ENCODE measurements around the gene RNASE12. TPM values are rescaled to one million over a fixed set of nuclear protein-coding genes. Genes with fewer than 3 reads are reported as not detected.

RNASE12 gene
- total and polyA plus RNA-seq, 9 of the 15 experiments (the other 6 are each of a cell fraction or from before 2014, with no cell fraction given): 0.24 TPM; not detected in 8

GRCh38 chr14:20597108-20597507, 5.9 kb upstream of the RNASE12 start:
- BruUV-seq (replicated peaks): no TSS peak
- no peak overlapping the region for H3K27ac ChIP-seq (ENCODE audit: extremely low read depth, low read depth, low read length)

More at GRCh38 chr14:20597108-20597507, 5.9 kb upstream of the RNASE12 start:
- Histone ChIP-seq H4K20me1 (replicated peaks; ENCODE audit: control insufficient read depth, insufficient read depth, low read length) (no peaks in the 10 kb centered on the region), H3K9ac (ENCODE audit: insufficient read depth in 1 of 2, low read depth in 2 of 2, low read length in 2 of 2) (no peak overlapping the region), H3K4me3 (no peak overlapping the region), H3K4me1 (replicated peaks in 1 of 2; ENCODE audit: control insufficient read depth in 2 of 2, insufficient read depth in 2 of 2, low read length in 2 of 2) (peaks cover 0 to 11% of the 10 kb centered on the region in 2 experiments; a peak in 3 of 5 replicates), H3K9me3 (replicated peaks; ENCODE audit: control insufficient read depth, insufficient read depth, low read depth, low read length) (no peaks in the 10 kb centered on the region), H3K9me1 (ENCODE audit: control insufficient read depth, insufficient read depth, low read length) (no peaks in the 10 kb centered on the region), H3K79me2 (ENCODE audit: control insufficient read depth, insufficient read depth, low read length) (no peaks in the 10 kb centered on the region), H3K4me2 (ENCODE audit: insufficient read depth, low read length) (no peak overlapping the region), H3K27me3 (ENCODE audit: control insufficient read depth in 2 of 2, insufficient read depth in 2 of 2, low read length in 2 of 2) (no peaks in the 10 kb centered on the region), H2AFZ (ENCODE audit: low read depth, low read length) (0 out of 2 replicates have a peak overlapping the region, but pooled peaks have one; percentile 82), H3K36me3 (ENCODE audit: control insufficient read depth, insufficient read depth, low read length) (no peaks in the 10 kb centered on the region)
- intact Hi-C loops (cut with micrococcal nuclease) (no loop called here), in situ Hi-C loops (cut with MboI) (no loop called here)
- no peak for ATAC-seq
- FAIRE-seq: no peak
- TF ChIP-seq ZNF445 (CRISPR knock-in tag; IDR thresholded peaks at IDR 0.05; ENCODE audit: low read depth) (no peak), ZNF140 (CRISPR knock-in tag; IDR thresholded peaks at IDR 0.05) (no peak), ZNF318 (IDR thresholded peaks at IDR 0.05; ENCODE audit: borderline replicate concordance in 1 of 2, low read depth in 1 of 2) (no peak), TRIM24 (IDR thresholded peaks at IDR 0.05) (no peak), TAL1 (IDR thresholded peaks at IDR 0.05) (no peak), HMG20A (CRISPR knock-in tag; conservative IDR thresholded peaks at IDR 0.05) (no peak), FOXK2 (conservative IDR thresholded peaks at IDR 0.05 in 1 of 2, IDR thresholded peaks at IDR 0.05 in 1 of 2; ENCODE audit: low read depth in 2 of 2) (no peak), ZFPM2 (CRISPR knock-in tag; IDR thresholded peaks at IDR 0.05) (no peak)
- ChIA-PET POLR2A (interaction anchor here (0.7 kb wide), 1 partner anchor 10 kb away, joined by 5 read pairs; the partner anchor contains the start of gene RNASE11), CTCF (ENCODE audit: low intra/inter-chr PET ratio) (no interaction called here)
- no peak for DNase-seq (ENCODE audit: extremely low read depth in 1 of 4, low spot score in 3 of 4)
- WGBS (ENCODE audit: insufficient coverage, low coverage, missing lambda C conversion rate): 53% methylated on average over 1 of the region's 1 CpG

Data from K562 (cell line).